ENCODE measurements around the gene POU2AF2. TPM values are rescaled to one million over a fixed set of nuclear protein-coding genes. Genes with fewer than 3 reads are reported as not detected.

Gene POU2AF2
- total RNA-seq, 1 experiment from 2014 or later: not detected

DNA sequence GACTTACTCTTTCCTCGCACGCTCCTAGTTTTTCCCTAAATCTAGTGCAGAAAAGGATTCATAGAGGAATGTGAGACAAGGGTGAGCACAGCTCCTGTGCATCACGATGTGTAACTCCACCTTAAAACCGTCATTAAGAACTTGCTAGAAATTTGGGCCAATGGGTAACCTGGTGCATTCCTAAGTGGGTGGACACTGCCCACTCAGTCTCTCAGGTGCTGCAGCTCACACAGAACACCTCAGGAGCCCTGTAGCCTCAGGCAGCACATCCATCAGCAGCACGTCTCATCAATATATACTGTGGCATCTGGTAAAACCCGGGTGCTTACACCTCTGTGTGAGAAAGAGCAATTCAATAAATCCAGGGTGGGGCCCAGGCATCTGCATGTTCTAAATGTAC, 65.2 kb downstream of the POU2AF2 start:
- peaks cover 5% of the 10 kb centered on the region; the same call in 1 of the 2 replicates for H3K27me3 Mint-ChIP-seq (ENCODE audit: low read depth)
- no CpG with 5 or more reads among the region's 6 CpGs for WGBS (ENCODE audit: extremely low coverage, insufficient read length, low lambda C conversion rate)
- no peaks in the 10 kb centered on the region for H3K27me3 ChIP-seq (ENCODE audit: insufficient read depth, low read length)

More for the DNA sequence above, 65.2 kb downstream of the POU2AF2 start:
- Histone ChIP-seq H3K4ac (ENCODE audit: low read depth, low read length) (no peak overlapping the region), H3K4me2 (ENCODE audit: insufficient read depth, insufficient read length, low read length) (no peak overlapping the region), H4K8ac (replicated peaks; ENCODE audit: insufficient read length, low read depth, low read length) (no peak overlapping the region), H3K14ac (ENCODE audit: insufficient read depth, low read length) (no peak overlapping the region), H3K18ac (ENCODE audit: insufficient read length, low read depth, low read length) (no peak overlapping the region), H3K79me2 (ENCODE audit: insufficient read depth, low read length) (no peaks in the 10 kb centered on the region), H4K91ac (ENCODE audit: insufficient read length, low read depth, low read length) (no peak overlapping the region), H2BK5ac (ENCODE audit: insufficient read length, low read length) (no peak overlapping the region), H2AK5ac (ENCODE audit: insufficient read length, low read length) (no peak overlapping the region), H3K9me3 (ENCODE audit: control insufficient read depth, low read depth, low read length) (no peaks in the 10 kb centered on the region), H3K56ac (ENCODE audit: insufficient read length, low read depth, low read length) (no peak overlapping the region), H2BK20ac (ENCODE audit: low read depth, low read length, poor library complexity, severe bottlenecking) (no peak overlapping the region), H3T11ph (ENCODE audit: low read length) (no peak overlapping the region), H2BK120ac (ENCODE audit: low read depth, low read length, poor library complexity, severe bottlenecking) (no peak overlapping the region), H3K27ac (ENCODE audit: insufficient read length, low read depth, low read length) (no peak overlapping the region), H4K20me1 (ENCODE audit: control insufficient read depth, insufficient read depth, insufficient read length) (no peaks in the 10 kb centered on the region), H3K23me2 (ENCODE audit: insufficient read length, low read depth, low read length, poor library complexity, severe bottlenecking) (no peaks in the 10 kb centered on the region), H3K79me1 (ENCODE audit: insufficient read depth, low read depth, low read length, poor library complexity, severe bottlenecking) (no peaks in the 10 kb centered on the region), H3K9ac (ENCODE audit: extremely low read depth, insufficient read length, low read length) (no peak overlapping the region), H2AFZ (ENCODE audit: low read length) (no peak overlapping the region), H4K5ac (ENCODE audit: insufficient read length, low read depth, low read length) (no peak overlapping the region), H3K23ac (ENCODE audit: insufficient read length, low read depth, low read length) (no peak overlapping the region), H2BK12ac (ENCODE audit: insufficient read length, low read depth, low read length) (no peak overlapping the region), H3K4me1 (ENCODE audit: insufficient read depth, low read length) (no peaks in the 10 kb centered on the region), H2BK15ac (ENCODE audit: low read depth, low read length) (no peak overlapping the region)
- TF ChIP-seq, protein P1, sequence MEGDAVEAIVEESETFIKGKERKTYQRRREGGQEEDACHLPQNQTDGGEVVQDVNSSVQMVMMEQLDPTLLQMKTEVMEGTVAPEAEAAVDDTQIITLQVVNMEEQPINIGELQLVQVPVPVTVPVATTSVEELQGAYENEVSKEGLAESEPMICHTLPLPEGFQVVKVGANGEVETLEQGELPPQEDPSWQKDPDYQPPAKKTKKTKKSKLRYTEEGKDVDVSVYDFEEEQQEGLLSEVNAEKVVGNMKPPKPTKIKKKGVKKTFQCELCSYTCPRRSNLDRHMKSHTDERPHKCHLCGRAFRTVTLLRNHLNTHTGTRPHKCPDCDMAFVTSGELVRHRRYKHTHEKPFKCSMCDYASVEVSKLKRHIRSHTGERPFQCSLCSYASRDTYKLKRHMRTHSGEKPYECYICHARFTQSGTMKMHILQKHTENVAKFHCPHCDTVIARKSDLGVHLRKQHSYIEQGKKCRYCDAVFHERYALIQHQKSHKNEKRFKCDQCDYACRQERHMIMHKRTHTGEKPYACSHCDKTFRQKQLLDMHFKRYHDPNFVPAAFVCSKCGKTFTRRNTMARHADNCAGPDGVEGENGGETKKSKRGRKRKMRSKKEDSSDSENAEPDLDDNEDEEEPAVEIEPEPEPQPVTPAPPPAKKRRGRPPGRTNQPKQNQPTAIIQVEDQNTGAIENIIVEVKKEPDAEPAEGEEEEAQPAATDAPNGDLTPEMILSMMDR (conservative IDR thresholded peaks at IDR 0.05): no peak
- Mint-ChIP-seq H3K27ac (no peak overlapping the region), H3K36me3 (ENCODE audit: insufficient read depth in 1 of 3, low read depth in 3 of 3) (no peaks in the 10 kb centered on the region), H3K4me3 (no peak overlapping the region), H3K9me3 (no peaks in the 10 kb centered on the region; a peak in 1 of 5 replicates), H3K4me1 (0 out of 4 replicates have a peak, but pooled peaks cover 2 to 3% of the 10 kb centered on the region in 2 experiments)
- no peak for DNase-seq

Measured in H9 (cell line).